ENCODE measurements around the gene EFCAB12.

GRCh38 chr3:129429080-129429451 is 630 bp upstream of the EFCAB12 start:
- TF ChIP-seq CTCF (IDR thresholded peaks at IDR 0.05), result no peak
- TF ChIP-seq POLR2A (IDR thresholded peaks at IDR 0.05), result no peak
